HG03066 (cell line): ENCODE measurements around the gene MRPL58.
"Not testable (repeated sequence)": the region's sequence is repeated elsewhere in the genome, so short reads cannot be mapped to it uniquely, and the experiment has no call there.

ENCODE experiments used
- ATAC-seq: cut with Tn5 transposase; IDR thresholded peaks from one replicate; pipeline ENCODE4 v1.9.1; 2021; ENCODE audit warnings: low read depth; ENCODE audit not compliant: unreplicated experiment

Gene MRPL58

GRCh38 chr17:75012346-75013091 lies at the start of gene MRPL58:
Gene MRPL58 (plus strand): TSS chr17:75012670. CDS start chr17:75012687, 17 bp downstream.
- ATAC-seq = peak; percentile 83

GRCh38 chr17:74963656-74964055 lies 48.8 kb upstream of the MRPL58 start:
- no peak for ATAC-seq

GRCh38 chr17:74964246-74964761 lies 48.2 kb upstream of the MRPL58 start:
- ATAC-seq = no peak

- no peak for ATAC-seq
Observed at GRCh38 chr17:74964988-74965622, 47.4 kb upstream of the MRPL58 start.

- no peak for ATAC-seq
Observed at GRCh38 chr17:74968361-74968780, 44.1 kb upstream of the MRPL58 start.

- ATAC-seq = not testable (repeated sequence)
Observed at GRCh38 chr17:74969501-74969900, 43.0 kb upstream of the MRPL58 start.

- ATAC-seq = no peak
Observed at GRCh38 chr17:74970395-74970794, 42.1 kb upstream of the MRPL58 start.

GRCh38 chr17:74971069-74971841 lies 41.2 kb upstream of the MRPL58 start:
- ATAC-seq = no peak

- ATAC-seq = no peak
Observed at GRCh38 chr17:74971842-74972106, 40.7 kb upstream of the MRPL58 start.

GRCh38 chr17:74972107-74972972 lies 40.1 kb upstream of the MRPL58 start, which contains the start of gene HID1:
Gene HID1 (minus strand): TSS chr17:74972759. CDS start chr17:74972656, 103 bp downstream.
- ATAC-seq = no peak

- no peak for ATAC-seq
Observed at GRCh38 chr17:74972973-74973328, 39.5 kb upstream of the MRPL58 start.

GRCh38 chr17:74975943-74976342 lies 36.5 kb upstream of the MRPL58 start:
- no peak for ATAC-seq

- ATAC-seq = no peak
Observed at GRCh38 chr17:74977802-74978201, 34.7 kb upstream of the MRPL58 start.

- no peak for ATAC-seq
Observed at GRCh38 chr17:74978240-74978639, 34.2 kb upstream of the MRPL58 start.

- no peak for ATAC-seq
Observed at GRCh38 chr17:74979408-74980146, 32.9 kb upstream of the MRPL58 start.

- ATAC-seq = no peak
Observed at GRCh38 chr17:74981318-74981978, 31.0 kb upstream of the MRPL58 start.

- ATAC-seq = no peak
Observed at GRCh38 chr17:74981979-74982662, 30.3 kb upstream of the MRPL58 start.

GRCh38 chr17:74982663-74983313 lies 29.7 kb upstream of the MRPL58 start:
- not testable (repeated sequence) for ATAC-seq
